ENCODE measurements around the gene PPM1L. TPM values are rescaled to one million over a fixed set of nuclear protein-coding genes. Genes with fewer than 3 reads are reported as not detected.

PPM1L gene
- total and polyA plus RNA-seq, 2 of the 13 experiments (the other 11 are each of a cell fraction or from before 2014, with no cell fraction given) = 0.22 to 1.4 TPM

DNA sequence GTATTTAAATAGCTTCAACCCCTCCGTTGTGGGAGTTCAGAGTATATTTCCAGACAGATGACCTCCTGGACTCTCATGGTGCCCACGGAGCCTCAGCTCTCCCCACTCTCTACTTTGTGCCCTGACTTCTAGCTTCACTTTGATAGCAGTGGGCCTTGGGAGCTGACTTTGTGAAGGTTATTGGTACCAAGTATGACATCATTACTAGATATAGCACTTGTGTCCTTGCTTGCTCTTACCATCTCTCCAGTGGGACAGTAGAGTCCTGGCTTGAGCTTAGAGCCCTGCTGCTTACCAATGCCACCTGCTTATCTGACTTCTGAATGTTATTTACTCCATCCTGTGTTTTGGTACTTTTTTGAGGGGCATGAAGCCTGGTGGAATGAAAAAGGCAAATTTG, 53.4 kb downstream of the PPM1L start:
- no peak for DNase-seq (ENCODE audit: low spot score)
- H4K20me1 ChIP-seq (ENCODE audit: insufficient read depth, low read length) = no peaks in the 10 kb centered on the region
- no peak overlapping the region for H2AFZ ChIP-seq (ENCODE audit: low read length)
- TF ChIP-seq ZNF274 (CRISPR knock-in tag; IDR thresholded peaks at IDR 0.05) (no peak), ZBTB42 (CRISPR knock-in tag; IDR thresholded peaks at IDR 0.05) (no peak), ZNF343 (CRISPR knock-in tag; IDR thresholded peaks at IDR 0.05) (no peak), DPF2 (CRISPR knock-in tag; IDR thresholded peaks at IDR 0.05; ENCODE audit: borderline replicate concordance, low read depth) (no peak), ATF7 (IDR thresholded peaks at IDR 0.05) (peak; percentile 67), ATF7 (CRISPR knock-in tag; IDR thresholded peaks at IDR 0.05) (no peak)
- TF ChIP-seq, protein P1, sequence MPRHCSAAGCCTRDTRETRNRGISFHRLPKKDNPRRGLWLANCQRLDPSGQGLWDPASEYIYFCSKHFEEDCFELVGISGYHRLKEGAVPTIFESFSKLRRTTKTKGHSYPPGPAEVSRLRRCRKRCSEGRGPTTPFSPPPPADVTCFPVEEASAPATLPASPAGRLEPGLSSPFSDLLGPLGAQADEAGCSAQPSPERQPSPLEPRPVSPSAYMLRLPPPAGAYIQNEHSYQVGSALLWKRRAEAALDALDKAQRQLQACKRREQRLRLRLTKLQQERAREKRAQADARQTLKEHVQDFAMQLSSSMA (CRISPR knock-in tag; IDR thresholded peaks at IDR 0.05) = no peak
- no peaks in the 10 kb centered on the region for H3K4me1 ChIP-seq (ENCODE audit: insufficient read depth, low read length)
- no peaks in the 10 kb centered on the region for H3K27me3 ChIP-seq (ENCODE audit: control insufficient read depth in 1 of 2, insufficient read depth in 2 of 2, low read length in 2 of 2)
- H3K4me3 ChIP-seq (replicated peaks in 1 of 3; ENCODE audit: insufficient read depth in 1 of 3, low read depth in 2 of 3, low read length in 3 of 3) = no peak overlapping the region
- 15% methylated on average over 2 of the region's 2 CpGs for WGBS (ENCODE audit: low lambda C conversion rate)
- no peaks in the 10 kb centered on the region for H3K9me3 ChIP-seq (ENCODE audit: low read length)
- POLR2A ChIA-PET = no interaction called here
- H3K4me2 ChIP-seq (ENCODE audit: low read depth, low read length) = no peak overlapping the region
- in situ Hi-C loops (cut with HindIII; ENCODE audit: extremely low pct_ligation_motif_present, low pct_unique_long_range_greater_than_20kb) (no loop called here), intact Hi-C loops (cut with micrococcal nuclease; ENCODE audit: unreplicated experiment) (no loop called here)
- no peak for ATAC-seq
- CTCF ChIA-PET (ENCODE audit: low intra/inter-chr PET ratio, low total read pairs) = no interaction called here
- no peaks in the 10 kb centered on the region for H3K36me3 ChIP-seq (replicated peaks in 1 of 2; ENCODE audit: control insufficient read depth in 1 of 2, insufficient read depth in 2 of 2, low read length in 2 of 2)
- no peaks in the 10 kb centered on the region for H3K79me2 ChIP-seq (ENCODE audit: insufficient read depth, low read length)
- FAIRE-seq = no peak
- no peak overlapping the region for H3K27ac ChIP-seq (ENCODE audit: extremely low read length, insufficient read depth, low read length)
- BruUV-seq (replicated peaks) = no TSS peak
- H3K9ac ChIP-seq (ENCODE audit: insufficient read depth, low read depth, low read length) = no peak overlapping the region

DNA sequence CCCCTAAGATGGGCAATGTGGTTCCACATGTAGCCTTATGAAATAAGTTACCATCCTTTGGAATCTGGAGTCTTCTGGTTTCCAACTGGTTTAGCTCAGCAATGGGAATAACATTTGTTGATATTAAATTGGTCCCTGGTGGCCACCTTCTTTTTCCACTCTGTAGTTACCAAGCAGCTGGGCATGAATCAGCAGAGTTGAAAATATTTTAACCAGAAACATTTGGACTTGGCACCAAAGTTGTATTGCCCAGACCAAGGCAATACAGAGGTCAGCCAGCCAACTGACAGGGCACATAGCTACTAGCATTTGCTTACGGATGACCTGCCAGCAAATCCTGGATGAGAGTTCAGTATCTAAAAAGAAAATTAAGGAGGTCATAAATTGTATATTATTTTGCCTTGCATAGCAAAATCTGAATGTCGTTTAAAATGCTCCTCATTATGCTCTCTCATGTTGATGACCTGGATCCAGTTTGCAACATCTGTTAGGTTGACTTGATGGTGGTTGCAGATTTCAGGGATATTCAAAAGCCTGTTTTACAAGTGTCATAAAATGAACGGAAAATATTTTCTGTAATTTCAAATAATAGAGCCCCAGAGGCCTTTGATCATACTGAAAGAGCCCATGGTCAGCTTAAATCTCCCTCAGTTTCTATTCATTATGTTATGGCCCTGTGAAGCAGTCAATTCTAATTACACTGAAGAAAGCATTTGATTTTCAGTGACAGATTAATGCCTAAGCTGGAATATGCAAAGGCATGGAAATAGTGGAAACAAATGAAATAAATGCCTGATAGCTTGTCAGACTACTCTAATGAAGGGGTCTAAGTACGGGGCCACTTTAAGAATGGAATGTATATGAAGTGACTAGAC, 54.6 kb downstream of the PPM1L start:
- no TSS peak for BruUV-seq (replicated peaks)
- DNase-seq (ENCODE audit: low spot score) = no peak
- POLR2A ChIA-PET = no interaction called here
- TF ChIP-seq PCBP1 (IDR thresholded peaks at IDR 0.05; ENCODE audit: borderline replicate concordance, low read depth, low read length) (no peak), MZF1 (CRISPR knock-in tag; IDR thresholded peaks at IDR 0.05; ENCODE audit: borderline replicate concordance) (no peak), NAIF1 (CRISPR knock-in tag; IDR thresholded peaks at IDR 0.05; ENCODE audit: borderline replicate concordance) (no peak), MTF1 (CRISPR knock-in tag; IDR thresholded peaks at IDR 0.05) (no peak), CEBPG (CRISPR knock-in tag; IDR thresholded peaks at IDR 0.05) (no peak), ZEB1 (IDR thresholded peaks at IDR 0.05; ENCODE audit: insufficient replicate concordance, low read depth) (no peak), SAFB2 (CRISPR knock-in tag; IDR thresholded peaks at IDR 0.05; ENCODE audit: borderline replicate concordance, low read depth) (no peak), XBP1 (CRISPR knock-in tag; IDR thresholded peaks at IDR 0.05) (no peak), SIN3B (IDR thresholded peaks at IDR 0.05; ENCODE audit: low read length) (no peak)
- TF ChIP-seq, protein P2, sequence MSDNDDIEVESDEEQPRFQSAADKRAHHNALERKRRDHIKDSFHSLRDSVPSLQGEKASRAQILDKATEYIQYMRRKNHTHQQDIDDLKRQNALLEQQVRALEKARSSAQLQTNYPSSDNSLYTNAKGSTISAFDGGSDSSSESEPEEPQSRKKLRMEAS (IDR thresholded peaks at IDR 0.05) = no peak
- TF ChIP-seq, protein P3, sequence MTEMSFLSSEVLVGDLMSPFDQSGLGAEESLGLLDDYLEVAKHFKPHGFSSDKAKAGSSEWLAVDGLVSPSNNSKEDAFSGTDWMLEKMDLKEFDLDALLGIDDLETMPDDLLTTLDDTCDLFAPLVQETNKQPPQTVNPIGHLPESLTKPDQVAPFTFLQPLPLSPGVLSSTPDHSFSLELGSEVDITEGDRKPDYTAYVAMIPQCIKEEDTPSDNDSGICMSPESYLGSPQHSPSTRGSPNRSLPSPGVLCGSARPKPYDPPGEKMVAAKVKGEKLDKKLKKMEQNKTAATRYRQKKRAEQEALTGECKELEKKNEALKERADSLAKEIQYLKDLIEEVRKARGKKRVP (CRISPR knock-in tag; IDR thresholded peaks at IDR 0.05) = no peak

More for the DNA sequence above, 54.6 kb downstream of the PPM1L start:
- H3K36me3 ChIP-seq (replicated peaks in 1 of 2; ENCODE audit: control insufficient read depth in 1 of 2, insufficient read depth in 2 of 2, low read length in 2 of 2) = no peaks in the 10 kb centered on the region
- H2AFZ ChIP-seq (ENCODE audit: low read length) = no peak overlapping the region
- H3K4me3 ChIP-seq (replicated peaks in 1 of 3; ENCODE audit: insufficient read depth in 1 of 3, low read depth in 2 of 3, low read length in 3 of 3) = no peak overlapping the region
- WGBS (ENCODE audit: low lambda C conversion rate) = 9% methylated on average over 4 of the region's 4 CpGs
- no peaks in the 10 kb centered on the region for H4K20me1 ChIP-seq (ENCODE audit: insufficient read depth, low read length)
- in situ Hi-C loops (cut with HindIII; ENCODE audit: extremely low pct_ligation_motif_present, low pct_unique_long_range_greater_than_20kb) (no loop called here), intact Hi-C loops (cut with micrococcal nuclease; ENCODE audit: unreplicated experiment) (no loop called here)
- CTCF ChIA-PET (ENCODE audit: low intra/inter-chr PET ratio, low total read pairs) = no interaction called here
- H3K27me3 ChIP-seq (ENCODE audit: control insufficient read depth in 1 of 2, insufficient read depth in 2 of 2, low read length in 2 of 2) = no peaks in the 10 kb centered on the region
- no peak for FAIRE-seq
- no peaks in the 10 kb centered on the region for H3K9me3 ChIP-seq (ENCODE audit: low read length)
- no peak overlapping the region for H3K27ac ChIP-seq (ENCODE audit: extremely low read length, insufficient read depth, low read length)
- no peak overlapping the region for H3K4me2 ChIP-seq (ENCODE audit: low read depth, low read length)
- no peaks in the 10 kb centered on the region for H3K4me1 ChIP-seq (ENCODE audit: insufficient read depth, low read length)
- H3K9ac ChIP-seq (ENCODE audit: insufficient read depth, low read depth, low read length) = no peak overlapping the region
- H3K79me2 ChIP-seq (ENCODE audit: insufficient read depth, low read length) = no peaks in the 10 kb centered on the region
- ATAC-seq = no peak

All from HepG2 (cell line).